MM.1S (cell line): ENCODE data around the gene PDE4B.

Source experiments
- DNase-seq: peaks from one replicate; pipeline ENCODE4 v3.0.0-alpha.2; 2015
- H2AFZ ChIP-seq: fragments of 300-600 bp; sonication (generic); 2 replicates; pipeline ENCODE4 v1.6.0; 2016; ENCODE audit warnings: antibody characterized with exemption, low read length
- H3F3A ChIP-seq: fragments of 300-600 bp; sonication (generic); 2 replicates; pipeline ENCODE4 v1.6.1; 2016; ENCODE audit warnings: mild to moderate bottlenecking, antibody characterized with exemption, low read length, moderate library complexity, mixed read lengths; ENCODE audit not compliant: insufficient read depth
- H3K27ac ChIP-seq: fragments of 300-600 bp; sonication (generic); 2 replicates; pipeline ENCODE4 v1.5.1; 2016; ENCODE audit warnings: mild to moderate bottlenecking, low read length
- H3K27me3 ChIP-seq: fragments of 300-600 bp; sonication (generic); replicated peaks from 2 replicates; pipeline ENCODE4 v1.6.0; 2016; ENCODE audit warnings: low read length; ENCODE audit not compliant: insufficient read depth
- H3K36me3 ChIP-seq: fragments of 300-600 bp; sonication (generic); replicated peaks from 2 replicates; pipeline ENCODE4 v1.6.1; 2016; ENCODE audit warnings: mild to moderate bottlenecking, low read length, mixed read lengths; ENCODE audit not compliant: insufficient read depth
- H3K4me1 ChIP-seq: fragments of 300-600 bp; sonication (generic); 2 replicates; pipeline ENCODE4 v1.6.1; 2016; ENCODE audit warnings: low read length, mixed read lengths
- H3K4me2 ChIP-seq: fragments of 300-600 bp; sonication (generic); 2 replicates; pipeline ENCODE4 v1.6.0; 2016; ENCODE audit warnings: low read depth, low read length
- H3K4me3 ChIP-seq: fragments of 300-600 bp; sonication (generic); 2 replicates; pipeline ENCODE4 v1.5.1; 2016; ENCODE audit warnings: low read length, mixed read lengths
- H3K79me2 ChIP-seq: fragments of 300-600 bp; sonication (generic); 2 replicates; pipeline ENCODE4 v1.6.1; 2016; ENCODE audit warnings: mixed run types, low read length, mixed read lengths
- H3K9ac ChIP-seq: fragments of 300-600 bp; sonication (generic); 2 replicates; pipeline ENCODE4 v1.6.1; 2016; ENCODE audit warnings: low read length, mixed read lengths
- H3K9me2 ChIP-seq: fragments of 300-600 bp; sonication (generic); replicated peaks from 2 replicates; pipeline ENCODE4 v1.6.1; 2016; ENCODE audit warnings: mild to moderate bottlenecking, low read length, mixed read lengths; ENCODE audit not compliant: insufficient read depth
- H3K9me3 ChIP-seq: fragments of 300-600 bp; sonication (generic); replicated peaks from 2 replicates; pipeline ENCODE4 v1.6.1; 2016; ENCODE audit warnings: mild to moderate bottlenecking, low read length, mixed read lengths; ENCODE audit not compliant: insufficient read depth
- H4K20me1 ChIP-seq: fragments of 300-600 bp; sonication (generic); 2 replicates; pipeline ENCODE4 v1.6.1; 2016; ENCODE audit warnings: mild to moderate bottlenecking, low read length, moderate library complexity, mixed read lengths; ENCODE audit not compliant: insufficient read depth
- CTCF ChIP-seq: fragments of 300-600 bp; sonication (generic); IDR thresholded peaks from 2 replicates; pipeline ENCODE4 v1.5.1; 2016; ENCODE audit warnings: antibody characterized with exemption, low read length, mixed read lengths
- EZH2 ChIP-seq: fragments of 300-600 bp; sonication (generic); optimal IDR thresholded peaks from 2 replicates; pipeline ENCODE3; 2017; ENCODE audit warnings: low read depth, mild to moderate bottlenecking, antibody characterized with exemption, low read length, mixed read lengths
- EZH2phosphoT487 ChIP-seq: fragments of 300-600 bp; sonication (generic); IDR thresholded peaks from 2 replicates; pipeline ENCODE4 v1.6.1; 2018; ENCODE audit warnings: antibody characterized with exemption, low read length

The PDE4B gene

GRCh38 chr1:66290761-66291530 lies 498.3 kb downstream of the PDE4B start:
- no peaks in the 10 kb centered on the region for H3K27me3 ChIP-seq
- H3K9me2 ChIP-seq = no peaks in the 10 kb centered on the region
- H2AFZ ChIP-seq = no peak overlapping the region
- H3F3A ChIP-seq = no peaks in the 10 kb centered on the region
- H3K36me3 ChIP-seq = no peaks in the 10 kb centered on the region
- no peak overlapping the region for H3K9ac ChIP-seq
- H4K20me1 ChIP-seq = no peaks in the 10 kb centered on the region
- H3K4me2 ChIP-seq = no peak overlapping the region
- H3K4me3 ChIP-seq = no peak overlapping the region
- H3K4me1 ChIP-seq = peaks cover 6% of the 10 kb centered on the region; the same call in 1 of the 2 replicates
- no peak for DNase-seq
- no peaks in the 10 kb centered on the region for H3K9me3 ChIP-seq
- TF ChIP-seq EZH2phosphoT487 (no peak), CTCF (no peak), EZH2 (no peak)
- H3K27ac ChIP-seq = no peak overlapping the region
- H3K79me2 ChIP-seq = no peaks in the 10 kb centered on the region

GRCh38 chr1:66291531-66291864 lies 498.8 kb downstream of the PDE4B start:
- Histone ChIP-seq H3K4me2 (no peak overlapping the region), H3K27ac (no peak overlapping the region), H3K79me2 (no peaks in the 10 kb centered on the region), H3K9me2 (no peaks in the 10 kb centered on the region), H3K4me3 (no peak overlapping the region), H3K4me1 (0 out of 2 replicates have a peak, but pooled peaks cover 3% of the 10 kb centered on the region), H3K9me3 (no peaks in the 10 kb centered on the region), H4K20me1 (no peaks in the 10 kb centered on the region), H2AFZ (no peak overlapping the region), H3K27me3 (no peaks in the 10 kb centered on the region), H3F3A (no peaks in the 10 kb centered on the region), H3K9ac (no peak overlapping the region), H3K36me3 (no peaks in the 10 kb centered on the region)
- peak; percentile 23 for DNase-seq
- TF ChIP-seq EZH2 (no peak), EZH2phosphoT487 (no peak), CTCF (no peak)

- Histone ChIP-seq H3K36me3 (no peaks in the 10 kb centered on the region), H3K4me3 (no peak overlapping the region), H3K4me1 (0 out of 2 replicates have a peak, but pooled peaks cover 3% of the 10 kb centered on the region), H3K4me2 (no peak overlapping the region), H3K27ac (no peak overlapping the region), H3K9ac (no peak overlapping the region), H2AFZ (no peak overlapping the region), H3K79me2 (no peaks in the 10 kb centered on the region), H3K9me2 (no peaks in the 10 kb centered on the region), H3K9me3 (no peaks in the 10 kb centered on the region), H3F3A (no peaks in the 10 kb centered on the region), H3K27me3 (no peaks in the 10 kb centered on the region), H4K20me1 (no peaks in the 10 kb centered on the region)
- no peak for DNase-seq
- TF ChIP-seq EZH2phosphoT487 (no peak), CTCF (no peak), EZH2 (no peak)
Measured at GRCh38 chr1:66292305-66292704, 499.6 kb downstream of the PDE4B start.
